Stimulated activated CD4-positive, alpha-beta T cell treated with anti-CD3 and anti-CD28 coated beads, Interleukin-12 subunit alpha, Interleukin-12 subunit beta, amount 100 ng/mL, for 24 hours (primary cell): ENCODE measurements around the gene C1GALT1C1L.
"Not testable (repeated sequence)": the region's sequence is repeated elsewhere in the genome, so short reads cannot be mapped to it uniquely, and the experiment has no call there.

ENCODE experiments used
- DNase-seq, 2 experiments: peaks; one replicate each; pipeline ENCODE4 v3.0.0-alpha.2; 2020; ENCODE audit warnings: low read depth in 2 of 2

The C1GALT1C1L gene

DNA sequence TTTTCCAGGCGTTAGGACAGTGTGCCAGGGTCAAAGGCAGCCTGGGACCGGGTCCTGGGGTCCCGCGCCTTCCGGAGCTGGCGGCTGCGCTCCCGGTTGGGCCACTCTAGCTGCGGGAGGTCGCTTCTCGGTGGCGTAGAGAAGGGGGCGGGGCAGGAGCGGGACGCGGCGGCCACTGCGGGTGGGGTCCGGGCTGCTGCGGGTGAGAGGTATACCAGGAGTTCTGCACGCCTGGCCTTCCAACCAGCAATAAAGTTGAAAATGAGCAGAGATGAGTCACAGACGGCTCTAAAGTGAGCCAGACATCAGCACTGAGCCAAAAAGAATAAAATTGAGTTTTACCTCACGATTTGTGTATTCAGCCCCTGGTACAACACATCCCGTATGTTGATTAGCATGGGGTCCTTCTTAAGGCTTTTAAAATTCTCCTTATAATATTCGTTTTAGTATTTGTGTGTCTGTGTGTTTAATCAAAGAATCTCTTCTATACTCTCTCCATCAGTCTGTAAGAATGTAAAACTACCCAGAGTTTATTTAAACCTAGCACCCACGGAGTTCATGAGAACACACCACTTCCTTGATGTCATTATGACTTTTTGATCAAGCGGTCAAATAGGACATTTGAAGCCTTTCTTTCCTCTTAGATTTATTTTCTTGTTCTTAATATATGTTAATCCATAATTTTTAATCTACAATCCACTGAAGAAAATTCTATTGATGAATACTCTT lies at the start of gene C1GALT1C1L:
C1GALT1C1L (minus strand) TSS at position 108 of the 729 bp plus-strand sequence; CDS start at position 1, 107 bp downstream.
- peak; percentile 8 to 38 for DNase-seq

DNA sequence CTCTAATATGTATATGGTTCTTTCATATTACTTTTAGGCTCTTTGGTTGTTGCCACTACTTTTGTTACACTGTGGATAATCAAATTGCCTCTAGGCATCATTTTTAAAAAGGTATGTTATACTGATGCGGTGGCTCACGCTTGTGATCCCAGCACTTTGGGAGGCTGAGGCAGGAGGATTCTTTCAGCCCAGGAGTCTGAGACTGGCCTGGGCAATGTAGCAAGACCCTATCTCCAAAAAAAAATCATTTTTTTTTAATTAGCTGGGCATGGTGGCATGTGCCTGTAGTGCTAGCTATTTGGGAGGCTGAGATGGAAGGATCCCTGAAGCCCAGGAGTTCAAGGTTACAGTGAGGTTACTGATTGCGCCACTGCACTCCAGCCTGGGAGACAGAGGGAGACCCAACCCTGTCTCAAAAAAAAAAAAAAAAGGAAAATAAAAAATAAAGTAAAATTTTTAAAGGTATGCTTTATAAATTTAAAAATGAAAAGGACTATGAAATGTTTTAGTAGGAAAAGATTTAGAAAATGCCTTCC lies 49.5 kb upstream of the C1GALT1C1L start:
- no peak for DNase-seq

DNA sequence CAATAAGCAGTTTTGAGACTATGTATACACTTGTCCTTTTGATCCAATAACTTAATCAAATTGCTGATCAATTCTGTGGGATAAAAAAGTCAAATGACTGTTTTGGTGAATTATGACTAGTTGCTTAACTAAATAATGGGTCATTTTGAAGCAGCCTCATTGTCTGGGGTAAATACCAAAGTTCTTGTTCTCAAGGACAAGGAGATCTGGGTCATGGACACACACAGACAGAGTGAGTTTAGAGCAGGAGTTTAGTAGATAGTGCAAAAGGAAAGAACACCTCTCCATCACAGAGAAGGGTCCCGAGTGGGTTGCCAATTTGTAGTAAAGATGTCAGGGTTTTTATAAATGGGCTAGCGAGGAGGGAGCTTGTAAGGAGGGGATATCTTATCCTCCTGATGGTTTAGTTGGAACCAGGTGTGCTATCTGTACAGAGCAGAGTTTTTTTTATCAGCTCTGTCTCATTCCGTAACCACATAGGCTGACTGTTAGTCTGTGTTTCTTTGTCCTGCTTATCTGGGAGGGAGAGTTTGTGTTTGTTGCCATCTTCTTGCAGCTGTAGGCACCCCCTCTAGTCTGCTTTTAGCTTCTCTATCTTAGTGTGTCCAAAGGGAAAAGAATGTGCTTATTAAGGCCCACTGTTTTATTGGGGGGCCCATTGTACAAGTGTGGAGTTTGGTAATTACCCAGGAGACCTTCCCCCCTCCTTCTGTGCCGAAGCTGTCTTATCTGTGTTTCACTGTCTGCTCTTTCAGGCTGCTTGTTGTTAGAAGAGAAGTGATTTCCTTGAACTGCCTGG lies 48.7 kb upstream of the C1GALT1C1L start:
- no peak for DNase-seq

DNA sequence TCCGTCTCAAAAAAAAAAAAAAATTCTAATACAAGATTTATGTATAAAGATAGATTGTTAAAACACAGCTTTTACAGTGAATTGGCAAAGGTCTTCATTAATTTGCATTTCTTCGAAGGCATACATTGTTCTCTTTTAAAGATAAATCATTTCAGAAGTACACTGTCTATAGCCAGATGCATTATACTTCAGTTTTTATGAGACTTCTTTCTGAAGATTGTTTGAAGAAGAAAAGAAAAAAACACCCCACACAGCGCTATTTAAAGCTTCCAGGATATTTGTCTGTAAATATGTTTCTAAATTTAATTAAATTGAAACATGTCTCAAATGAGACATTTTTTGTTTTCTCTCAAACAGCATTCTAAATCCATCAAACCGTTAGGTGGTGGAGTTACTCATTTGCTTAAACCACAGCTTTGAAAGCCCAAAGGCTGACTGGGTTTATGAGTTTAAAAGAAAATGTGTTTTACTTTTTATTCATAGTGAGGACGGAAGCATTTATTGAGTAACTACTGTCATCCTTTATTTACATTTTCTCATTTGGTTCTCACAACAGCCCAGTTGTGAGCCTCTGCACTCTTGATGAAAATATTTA lies 42.4 kb upstream of the C1GALT1C1L start:
- no peak for DNase-seq

DNA sequence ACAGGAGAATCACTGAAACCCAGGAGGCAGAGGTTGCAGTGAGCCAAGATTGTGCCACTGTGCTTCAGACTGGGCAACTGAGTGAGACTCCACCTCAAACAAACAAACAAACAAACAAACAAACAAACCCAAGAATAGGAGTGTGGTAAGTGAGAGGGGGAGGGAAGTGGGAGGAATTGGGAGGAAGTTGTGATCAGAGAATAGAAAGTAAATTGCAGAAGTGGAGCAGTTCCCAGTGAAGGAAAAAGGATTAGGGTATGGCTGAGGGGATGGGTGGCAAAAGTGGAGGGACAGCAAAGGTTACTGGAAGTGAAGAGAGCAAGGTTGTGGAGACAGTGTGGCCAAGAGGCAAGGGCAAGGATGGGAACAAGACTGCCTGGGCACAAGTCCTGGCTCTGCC lies 41.1 kb upstream of the C1GALT1C1L start:
- DNase-seq = no peak

DNA sequence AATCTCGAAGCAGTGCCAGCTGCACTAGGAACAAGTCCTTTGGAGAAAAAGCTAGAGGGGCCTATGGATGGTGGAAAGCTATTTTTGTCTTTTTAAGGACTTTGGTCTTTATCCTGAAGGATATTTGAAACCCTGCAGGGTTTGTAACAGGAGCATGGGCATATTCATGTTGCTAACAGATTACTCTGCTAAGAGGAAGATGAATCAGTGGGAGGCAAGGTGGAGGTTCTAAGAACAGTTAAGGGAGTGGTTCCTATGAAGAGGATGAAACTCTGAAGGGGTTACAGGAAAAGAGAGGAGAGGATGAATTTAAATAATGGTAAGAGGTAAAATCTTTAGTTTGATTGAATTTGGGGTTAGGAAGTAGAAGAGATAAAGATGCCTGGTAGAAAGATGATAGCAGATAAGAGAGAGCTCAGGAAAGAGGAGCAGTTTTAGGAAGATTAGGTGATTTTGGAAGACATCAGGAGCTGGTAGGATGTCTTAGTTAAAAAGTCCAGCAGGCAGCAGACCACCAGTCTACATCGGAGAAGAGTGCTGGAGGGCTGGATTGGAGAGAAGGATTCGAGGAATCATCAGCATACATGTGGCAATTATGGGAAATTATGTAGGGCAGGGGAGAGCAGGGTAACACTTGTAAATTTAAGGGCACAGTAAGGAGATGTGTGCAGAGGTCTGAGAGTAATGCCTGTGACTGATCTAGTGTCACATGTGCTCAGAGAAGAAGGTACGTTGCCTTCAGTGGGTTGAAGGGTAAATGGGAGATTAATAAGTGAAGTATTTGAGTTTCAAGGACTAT lies 39.3 kb upstream of the C1GALT1C1L start:
- no peak for DNase-seq

DNA sequence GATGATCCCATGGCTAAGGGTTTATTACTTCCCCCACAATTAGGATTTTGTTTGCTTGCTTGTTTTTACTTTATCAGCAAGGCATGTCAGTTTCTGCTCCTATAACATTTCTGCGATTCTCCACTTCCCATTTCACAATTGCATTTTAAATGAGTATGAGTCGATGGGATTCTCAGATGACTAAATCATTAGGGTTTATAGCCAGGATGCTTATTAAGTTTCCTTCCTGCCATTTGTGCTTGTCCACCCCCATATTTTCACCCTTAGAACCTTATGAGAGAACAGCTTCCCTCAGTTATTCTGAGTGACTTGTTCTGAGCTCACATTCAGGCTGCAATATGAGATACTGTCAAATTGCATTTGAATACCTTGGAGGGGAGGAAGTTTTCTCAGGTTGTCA lies 37.9 kb upstream of the C1GALT1C1L start:
- DNase-seq = no peak

DNA sequence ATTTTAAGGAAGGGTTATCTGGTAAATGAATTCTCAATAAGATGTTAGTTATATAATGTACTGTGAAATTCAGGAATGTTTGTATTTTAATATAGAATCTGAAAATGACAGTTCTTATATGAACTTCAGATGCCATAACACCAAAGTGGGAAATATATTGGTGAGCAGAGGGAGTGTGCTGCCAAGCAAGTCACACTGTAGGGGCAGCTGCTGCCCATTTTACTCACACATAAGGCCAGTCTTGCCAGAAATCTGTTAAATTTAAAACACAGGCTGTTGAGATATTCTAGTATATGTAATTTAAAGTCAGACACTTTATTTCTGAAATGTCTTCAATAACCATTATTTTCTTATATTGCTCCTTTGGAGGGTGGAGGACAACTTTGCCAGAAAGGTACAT lies 34.6 kb upstream of the C1GALT1C1L start:
- no peak for DNase-seq

DNA sequence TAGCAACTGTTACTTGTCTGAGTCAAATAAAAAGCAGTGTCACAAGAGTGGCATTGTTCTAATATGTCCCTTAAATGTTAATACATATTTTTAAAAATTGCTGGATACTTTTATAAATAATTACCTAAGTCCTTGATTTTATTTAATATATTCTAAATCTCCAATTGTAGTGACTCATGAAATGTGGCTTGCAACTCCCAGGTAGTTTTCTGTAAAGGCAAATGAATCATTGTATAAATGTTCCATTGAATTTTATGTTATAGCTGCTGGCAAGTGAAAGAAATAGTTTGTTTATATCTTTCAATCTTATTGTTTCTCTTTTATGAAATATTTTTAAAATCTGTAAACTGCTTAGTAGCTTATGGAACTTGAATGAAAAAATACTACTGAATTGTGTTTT lies 32.7 kb upstream of the C1GALT1C1L start:
- no peak for DNase-seq

DNA sequence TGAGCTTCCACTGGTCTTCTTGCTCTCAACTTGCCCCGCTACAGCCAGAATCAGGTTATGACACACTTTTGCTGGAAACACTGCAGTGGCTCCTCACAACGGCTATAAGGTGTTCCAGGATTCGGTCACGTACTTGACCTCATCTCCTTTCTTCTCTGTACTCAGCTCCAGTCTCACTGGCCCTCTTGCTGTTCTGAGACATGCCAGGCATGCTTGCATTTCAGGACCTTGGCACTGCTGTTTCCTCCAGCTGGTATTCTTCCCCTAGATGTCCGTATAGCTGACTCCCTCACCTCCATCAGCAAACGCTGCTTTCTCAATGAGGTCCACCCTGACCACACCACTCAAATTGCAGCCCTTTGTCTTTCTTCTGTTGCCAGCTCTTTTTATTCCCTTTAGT lies 31.9 kb upstream of the C1GALT1C1L start:
- DNase-seq = no peak

DNA sequence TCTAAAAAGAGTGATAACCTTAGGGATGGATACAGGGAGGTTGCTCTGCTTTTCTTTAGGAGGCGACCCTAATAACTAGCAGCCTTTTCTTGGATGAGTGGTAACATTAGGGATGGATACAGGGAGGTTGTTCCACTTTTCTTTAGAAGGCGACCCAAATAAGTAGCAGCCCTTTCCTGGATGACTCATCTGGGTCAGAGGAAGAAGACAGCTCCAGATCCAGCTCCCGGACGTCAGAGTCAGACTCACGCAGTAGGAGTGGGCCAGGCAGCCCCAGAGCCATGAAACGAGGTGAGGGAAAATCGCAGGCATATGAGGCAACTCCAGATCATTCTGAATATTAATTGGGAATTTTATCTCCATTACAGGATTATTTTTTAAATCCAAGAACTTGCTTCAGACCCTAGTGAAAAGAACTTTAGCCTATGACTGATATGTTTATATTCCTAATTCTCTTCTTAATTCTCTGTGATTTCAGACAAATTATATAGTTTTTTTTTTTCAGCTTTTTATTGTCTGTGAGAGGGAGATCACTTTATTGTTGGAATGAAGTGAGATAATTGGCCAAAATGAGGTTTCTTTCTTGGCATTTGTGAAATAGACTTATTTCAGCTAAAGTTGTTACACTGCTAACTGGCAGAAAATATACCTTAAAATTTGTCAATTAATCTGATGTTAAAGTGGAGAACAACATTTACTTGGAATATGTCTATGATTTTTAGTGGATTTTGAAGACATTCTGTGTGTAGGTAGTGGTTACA lies 31.2 kb upstream of the C1GALT1C1L start:
- no peak for DNase-seq

DNA sequence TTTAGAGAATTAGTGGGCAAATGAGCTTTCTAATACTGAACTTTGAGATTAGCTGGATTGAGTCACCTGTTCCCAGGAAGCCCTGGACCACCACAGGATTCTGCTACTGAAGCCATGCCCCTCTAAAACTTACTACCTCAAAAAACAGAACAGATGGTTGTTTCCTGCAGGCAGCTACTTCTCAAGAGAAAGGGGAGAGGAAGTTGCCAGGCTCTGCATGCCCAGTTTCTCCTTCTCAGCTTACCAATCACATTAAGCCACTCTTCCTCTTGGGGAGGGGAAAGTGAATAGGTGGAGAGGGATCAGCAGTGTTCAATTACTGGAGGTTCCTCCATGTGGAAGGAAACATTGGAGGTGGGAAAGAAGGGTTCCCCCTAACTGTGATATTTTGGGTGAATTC lies 24.9 kb upstream of the C1GALT1C1L start:
- no peak for DNase-seq

DNA sequence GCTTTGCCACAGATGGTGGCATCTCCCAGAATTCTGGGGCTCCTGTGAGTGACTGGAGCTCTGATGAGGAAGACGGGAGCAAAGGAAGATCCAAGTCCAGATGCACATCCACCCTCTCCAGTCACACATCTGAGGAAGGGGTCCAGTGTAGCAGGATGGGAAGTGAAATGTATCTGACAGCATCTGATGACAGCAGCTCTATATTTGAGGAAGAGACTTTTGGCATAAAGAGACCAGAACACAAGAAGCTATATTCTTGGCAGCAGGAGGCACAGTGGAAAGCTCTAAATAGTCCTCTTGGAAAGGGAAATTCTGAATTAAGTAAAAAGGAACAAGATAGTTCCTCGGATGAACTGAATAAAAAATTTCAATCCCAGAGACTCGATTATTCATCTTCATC lies 23.5 kb upstream of the C1GALT1C1L start:
- no peak for DNase-seq

DNA sequence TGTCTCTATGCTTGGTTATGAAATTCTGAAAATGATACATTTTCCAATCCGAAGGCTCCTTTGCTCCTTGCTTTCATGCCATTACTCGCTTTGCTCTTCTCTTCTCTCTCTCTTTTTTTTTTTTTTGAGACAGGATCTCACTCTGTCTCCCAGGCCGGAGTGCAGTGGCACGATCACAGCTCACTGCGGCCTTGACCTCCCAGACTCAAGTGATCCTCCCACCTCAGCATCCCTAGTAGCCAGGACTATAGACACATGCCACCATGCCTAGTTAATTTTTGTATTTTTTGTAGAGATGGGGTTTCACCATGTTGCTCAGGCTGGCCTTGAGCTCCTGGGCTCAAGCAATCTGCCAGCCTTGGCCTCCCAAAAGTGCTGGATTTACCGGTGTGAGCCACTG lies 21.9 kb upstream of the C1GALT1C1L start:
- not testable (repeated sequence) for DNase-seq

DNA sequence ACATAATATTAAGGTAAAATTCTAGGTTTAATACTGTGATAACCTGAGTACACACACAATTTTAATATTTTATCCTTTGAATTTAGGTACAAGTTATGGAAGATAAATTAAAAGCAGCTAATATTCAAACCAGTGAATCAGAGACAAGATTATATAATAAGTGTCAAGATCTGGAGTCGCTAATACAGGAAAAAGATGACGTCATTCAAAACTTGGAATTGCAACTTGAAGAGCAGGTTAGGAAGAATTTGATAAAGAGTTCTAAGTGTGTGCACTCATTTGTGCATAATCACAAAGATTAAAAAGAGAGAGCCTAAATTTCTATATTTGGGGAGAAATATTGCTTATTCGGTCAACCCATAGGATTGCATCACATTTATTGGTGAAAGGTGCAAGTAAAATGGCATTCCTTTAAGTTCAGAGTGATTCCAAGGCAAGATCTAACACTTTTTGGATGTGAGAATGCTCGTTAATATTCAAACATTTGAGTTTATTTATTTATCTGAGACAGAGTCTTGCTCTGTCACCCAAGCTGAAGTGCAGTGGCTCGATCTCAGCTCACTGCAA lies 16.3 kb upstream of the C1GALT1C1L start:
- DNase-seq = no peak

DNA sequence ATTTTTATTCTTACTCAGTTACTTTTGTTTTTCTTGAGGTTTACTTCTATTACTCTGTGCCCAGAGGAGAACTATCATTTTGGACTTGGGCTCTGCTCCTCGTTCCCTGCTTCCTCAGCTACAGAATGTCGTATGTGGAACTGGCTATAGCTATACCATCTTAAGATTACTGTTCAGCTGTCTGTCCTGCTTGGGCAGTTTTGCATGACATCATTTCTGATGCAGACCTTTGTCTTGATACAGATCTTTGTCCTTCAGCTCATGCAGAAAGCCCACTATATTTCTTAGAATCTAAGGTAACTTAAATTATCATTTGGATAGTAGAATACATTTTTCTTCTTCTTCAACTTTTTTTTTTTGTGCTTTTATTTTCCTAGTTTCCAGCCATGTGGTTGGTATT lies 13.8 kb upstream of the C1GALT1C1L start:
- DNase-seq = no peak

DNA sequence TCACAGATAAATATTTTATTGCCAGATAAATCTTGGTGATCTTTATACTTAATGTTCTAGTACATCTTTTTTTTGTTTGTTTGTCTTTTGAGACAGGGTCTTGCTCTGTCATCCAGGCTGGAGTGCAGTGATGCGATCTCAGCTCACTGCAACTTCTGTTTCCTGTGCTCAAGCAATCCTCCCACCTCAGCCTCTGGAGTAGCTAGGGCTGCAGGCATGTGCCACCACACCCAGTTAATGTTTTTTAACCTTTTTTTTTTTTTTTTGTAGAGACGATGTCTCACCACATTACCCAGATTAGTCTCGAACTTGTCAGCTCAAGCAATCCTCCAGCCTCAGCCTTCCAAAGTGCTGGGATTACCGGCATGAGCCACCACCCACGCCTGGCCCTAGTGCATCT lies 9.1 kb upstream of the C1GALT1C1L start:
- DNase-seq = no peak

DNA sequence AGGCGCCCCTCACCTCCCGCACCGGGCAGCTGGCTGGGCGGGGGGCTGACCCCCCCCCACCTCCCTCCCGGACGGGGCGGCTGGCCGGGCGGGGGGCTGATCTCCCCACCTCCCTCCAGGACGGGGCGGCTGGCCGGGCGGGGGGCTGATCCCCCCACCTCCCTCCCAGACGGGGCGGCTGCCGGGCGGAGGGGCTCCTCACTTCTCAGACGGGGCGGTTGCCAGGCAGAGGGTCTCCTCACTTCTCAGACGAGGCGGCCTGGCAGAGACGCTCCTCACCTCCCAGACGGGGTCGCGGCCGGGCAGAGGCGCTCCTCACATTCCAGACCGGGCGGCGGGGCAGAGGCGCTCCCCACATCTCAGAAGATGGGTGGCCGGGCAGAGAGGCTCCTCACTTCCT lies 1.6 kb upstream of the C1GALT1C1L start:
- DNase-seq = not testable (repeated sequence)

DNA sequence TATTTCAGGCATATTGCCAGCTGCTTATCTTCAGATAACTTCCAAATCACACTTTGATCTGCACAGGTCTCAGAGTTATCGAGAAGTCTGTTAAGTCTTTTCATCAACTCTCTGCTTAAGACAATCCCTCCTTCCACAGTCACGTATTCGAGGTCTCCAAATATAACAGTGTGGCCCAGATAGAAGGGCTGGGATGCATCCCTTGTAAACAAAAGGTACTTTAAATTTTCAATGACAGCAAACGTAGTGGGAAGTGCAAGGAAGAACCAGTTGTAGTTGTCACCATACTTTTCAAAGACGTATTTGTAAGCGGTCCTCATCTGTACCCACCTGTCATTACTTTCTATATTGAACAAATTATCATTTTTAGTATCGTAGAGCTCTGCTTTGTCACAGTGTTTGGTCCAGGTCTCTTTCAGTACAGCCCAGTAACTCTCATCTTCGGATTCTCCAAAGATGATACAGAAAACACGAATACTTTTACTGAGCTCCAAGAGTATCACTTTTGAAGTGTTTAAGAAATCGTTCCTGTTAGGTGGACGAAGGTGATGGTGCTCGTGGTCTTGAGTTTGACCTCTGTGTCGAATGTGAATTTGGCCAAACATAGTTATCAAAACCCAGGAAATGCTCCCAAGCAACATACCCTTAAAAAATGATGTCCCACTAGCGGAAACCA lies 445 bp downstream of the C1GALT1C1L start:
- DNase-seq = no peak

DNA sequence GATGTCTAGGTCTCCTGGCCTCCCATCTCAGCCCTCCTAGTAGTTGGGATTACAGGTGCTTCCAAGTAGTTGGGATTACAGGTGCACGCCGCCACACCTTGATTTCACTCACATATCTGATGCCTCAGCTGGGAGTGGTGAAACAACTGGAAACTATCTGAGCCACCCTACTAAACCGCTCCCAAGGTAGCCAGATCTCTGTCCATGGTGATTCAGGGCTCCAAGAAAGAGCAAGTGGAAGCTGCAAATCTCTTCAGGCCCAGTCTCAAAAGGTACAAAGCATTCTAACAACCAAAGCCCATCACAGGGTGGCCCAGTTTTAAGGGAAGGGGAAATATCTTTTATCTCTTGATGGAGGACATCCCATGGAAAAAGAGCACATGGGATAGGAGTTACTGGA lies 19.0 kb downstream of the C1GALT1C1L start:
- DNase-seq = no peak
